Stimulated activated CD4-positive, alpha-beta T cell treated with anti-CD3 and anti-CD28 coated beads, Interleukin-4, amount 100 ng/mL, for 1 hour (primary cell): ENCODE results near the gene TTC3.
"Not testable (repeated sequence)": the region's sequence is repeated elsewhere in the genome, so short reads cannot be mapped to it uniquely, and the experiment has no call there.

Source experiments
- DNase-seq: peaks from one replicate; pipeline ENCODE4 v3.0.0-alpha.2; 2020

Gene TTC3

GRCh38 chr21:37197746-37198145 is 124.7 kb downstream of the TTC3 start:
- no peak for DNase-seq

DNA sequence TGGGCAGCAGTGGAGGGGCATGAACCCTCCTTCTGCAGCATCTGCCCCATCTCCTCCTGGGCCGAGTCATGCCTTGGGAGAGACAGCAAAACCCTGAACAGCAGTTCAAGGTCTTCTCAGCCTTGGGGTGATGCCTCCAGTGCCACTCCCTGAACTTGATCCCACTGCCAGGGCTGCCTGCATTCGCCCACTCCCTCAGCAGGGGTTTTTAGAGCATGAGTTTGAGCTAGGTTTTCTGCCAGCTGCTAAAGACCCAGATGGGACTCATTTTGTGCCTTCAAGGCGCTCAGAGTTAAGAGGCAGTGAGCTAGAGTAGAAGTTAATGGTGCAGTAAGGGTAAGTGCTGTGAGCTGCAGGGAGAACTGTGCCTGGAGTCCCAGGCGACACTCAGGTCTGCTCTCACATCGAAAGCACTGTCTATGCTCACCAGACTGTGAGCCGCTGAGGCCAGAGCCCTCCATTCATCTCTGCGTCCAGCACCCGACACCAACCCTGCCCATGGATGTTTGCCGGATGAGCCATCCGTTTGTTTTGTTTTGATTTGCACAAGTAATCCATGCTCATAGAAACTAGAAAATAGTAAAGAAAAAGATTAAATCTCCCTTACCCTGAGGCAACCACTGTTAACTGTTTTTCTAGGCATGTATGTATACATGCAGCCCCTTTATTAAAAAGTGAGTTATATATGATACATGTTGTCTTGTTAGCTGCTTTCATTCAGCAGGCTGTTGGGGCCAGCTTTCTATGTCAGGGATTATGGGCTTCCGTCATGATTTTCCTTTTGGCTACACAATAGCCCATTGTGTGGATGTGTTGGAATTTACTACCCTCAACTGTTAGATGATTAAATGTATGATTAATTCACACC is 126.2 kb downstream of the TTC3 start:
- DNase-seq: no peak

GRCh38 chr21:37200641-37201480 is 127.8 kb downstream of the TTC3 start:
- DNase-seq: no peak

DNA sequence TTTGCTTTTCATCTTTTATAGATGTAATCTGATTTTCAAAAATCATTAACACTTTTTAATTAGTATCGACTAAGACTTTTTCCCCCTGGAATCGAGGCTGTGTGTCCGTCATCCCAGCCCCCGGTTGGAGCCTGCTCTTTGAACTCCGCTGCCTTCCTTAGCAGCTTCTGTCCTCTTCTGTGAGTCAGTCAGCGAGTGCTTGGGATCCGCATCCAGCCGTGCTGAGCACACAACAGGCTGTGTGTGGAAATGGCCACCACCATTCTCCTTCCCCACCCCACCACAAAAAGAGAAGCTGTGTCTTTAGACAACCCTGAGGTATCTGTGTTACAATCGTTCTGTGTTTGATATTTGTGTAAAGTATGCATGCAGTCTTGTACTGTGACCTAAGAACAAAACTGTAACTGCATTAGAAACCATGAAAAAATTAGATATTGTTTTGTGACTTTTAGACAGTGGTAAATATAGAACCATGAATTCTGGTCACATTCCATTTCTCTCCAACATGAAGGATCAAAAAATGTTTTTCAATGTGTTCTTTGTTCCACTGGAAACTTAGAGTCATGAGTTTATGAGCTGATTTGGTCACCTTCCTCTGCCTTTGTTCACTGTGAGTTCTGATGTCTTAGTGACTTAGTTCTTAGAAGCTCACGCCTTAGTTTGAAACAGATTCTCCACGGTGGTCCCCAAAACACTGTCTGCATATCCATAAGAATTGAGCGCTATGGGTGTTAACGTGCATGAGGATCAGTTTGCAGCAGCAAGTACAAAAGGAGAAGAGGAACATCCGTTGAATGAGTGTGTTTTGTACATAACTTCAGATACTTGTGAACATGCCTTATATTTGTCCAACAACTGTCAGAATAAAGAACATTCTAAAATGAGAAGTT is 129.4 kb downstream of the TTC3 start:
- no peak for DNase-seq

- DNase-seq: no peak
Measured at GRCh38 chr21:37204580-37204979, 131.5 kb downstream of the TTC3 start.

- DNase-seq: no peak
Measured at GRCh38 chr21:37206496-37206895, 133.4 kb downstream of the TTC3 start.

- DNase-seq: no peak
Measured at GRCh38 chr21:37207441-37208009, 134.5 kb downstream of the TTC3 start.

DNA sequence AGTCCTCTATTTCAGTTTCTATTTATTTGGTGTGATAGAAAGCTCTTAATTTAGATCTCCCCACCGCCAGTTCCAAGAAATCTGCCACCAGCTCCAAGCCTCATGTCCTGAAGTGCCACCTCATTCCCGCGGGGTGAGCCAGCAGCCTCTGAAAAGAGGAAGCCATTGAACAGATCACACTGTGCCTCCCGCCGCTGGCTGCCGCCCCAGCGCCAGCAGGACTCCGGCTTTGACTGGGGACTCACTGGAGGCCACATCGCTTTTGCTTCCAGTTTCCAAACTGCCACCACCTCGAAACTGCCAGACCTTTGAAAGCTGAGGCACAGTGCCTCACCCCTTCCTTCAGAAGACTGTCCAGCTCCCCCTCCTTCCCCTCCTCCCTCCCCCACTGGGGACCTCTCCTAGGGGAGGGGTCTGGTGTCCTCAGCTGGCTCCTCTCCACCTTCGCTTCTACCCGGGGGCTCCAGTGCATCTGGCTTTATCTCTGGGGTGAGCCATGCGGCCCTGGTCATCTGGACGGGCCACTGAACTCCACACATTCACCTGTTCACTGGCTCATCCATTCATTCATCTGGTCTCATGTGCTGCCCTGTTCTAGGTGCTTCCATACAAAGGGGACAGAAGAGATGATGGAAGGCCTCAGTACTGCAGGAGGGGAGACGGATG is 135.1 kb downstream of the TTC3 start:
- peak; percentile 24 for DNase-seq

DNA sequence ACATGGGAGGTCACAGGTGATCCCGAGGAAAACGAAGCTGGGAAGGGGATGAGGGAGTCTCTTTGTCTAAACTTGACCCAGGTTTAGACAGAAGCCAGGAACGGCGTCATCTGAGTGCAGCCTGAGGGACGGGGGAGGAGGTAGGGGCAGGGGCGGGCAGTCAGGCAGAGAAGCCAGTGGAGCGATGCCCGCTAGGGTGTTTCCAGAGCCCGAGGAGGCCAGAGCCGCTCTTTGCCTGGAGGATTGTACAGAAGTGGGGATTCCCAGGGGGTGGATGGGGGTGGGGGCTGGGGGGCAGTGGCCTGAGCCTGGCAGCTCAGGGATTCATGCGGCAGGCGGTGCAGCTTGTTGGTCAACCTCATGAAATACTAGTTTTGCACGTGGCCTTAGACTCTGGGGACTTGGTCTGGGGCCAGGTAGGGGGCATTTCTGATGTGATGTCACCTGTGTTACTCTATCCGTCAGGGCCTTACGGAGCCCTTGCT is 135.7 kb downstream of the TTC3 start:
- no peak for DNase-seq

- no peak for DNase-seq
Measured at GRCh38 chr21:37210130-37210529, 137.1 kb downstream of the TTC3 start.

DNA sequence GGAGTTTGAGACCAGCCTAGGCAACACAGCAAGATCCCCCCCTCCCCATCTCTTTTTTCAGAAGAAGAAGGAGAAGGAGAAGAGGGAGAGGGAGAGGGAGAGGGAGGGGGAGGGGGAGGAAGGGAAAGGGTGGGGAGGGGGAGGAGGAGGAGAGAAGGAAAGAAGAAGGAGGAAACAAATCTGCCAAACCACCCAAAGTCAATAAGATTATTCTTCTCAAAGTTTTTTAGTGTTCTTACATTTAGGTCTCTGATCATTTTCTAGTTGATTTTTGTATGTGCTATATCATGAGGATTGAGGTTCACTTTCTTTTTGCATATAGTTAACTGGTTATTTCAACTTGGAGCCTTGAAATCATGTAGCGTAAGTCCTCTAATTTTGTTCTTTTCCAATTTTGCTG is 137.7 kb downstream of the TTC3 start:
- no peak for DNase-seq

GRCh38 chr21:37214952-37215351 is 141.9 kb downstream of the TTC3 start:
- no peak for DNase-seq

GRCh38 chr21:37219761-37220432 is 146.8 kb downstream of the TTC3 start:
- peak; percentile 22 for DNase-seq

GRCh38 chr21:37220433-37220980 is 147.5 kb downstream of the TTC3 start:
- peak; percentile 29 for DNase-seq

GRCh38 chr21:37220981-37221664 is 148.1 kb downstream of the TTC3 start:
- peak; percentile 97 for DNase-seq

GRCh38 chr21:37222248-37222647 is 149.2 kb downstream of the TTC3 start:
- DNase-seq: not testable (repeated sequence)

DNA sequence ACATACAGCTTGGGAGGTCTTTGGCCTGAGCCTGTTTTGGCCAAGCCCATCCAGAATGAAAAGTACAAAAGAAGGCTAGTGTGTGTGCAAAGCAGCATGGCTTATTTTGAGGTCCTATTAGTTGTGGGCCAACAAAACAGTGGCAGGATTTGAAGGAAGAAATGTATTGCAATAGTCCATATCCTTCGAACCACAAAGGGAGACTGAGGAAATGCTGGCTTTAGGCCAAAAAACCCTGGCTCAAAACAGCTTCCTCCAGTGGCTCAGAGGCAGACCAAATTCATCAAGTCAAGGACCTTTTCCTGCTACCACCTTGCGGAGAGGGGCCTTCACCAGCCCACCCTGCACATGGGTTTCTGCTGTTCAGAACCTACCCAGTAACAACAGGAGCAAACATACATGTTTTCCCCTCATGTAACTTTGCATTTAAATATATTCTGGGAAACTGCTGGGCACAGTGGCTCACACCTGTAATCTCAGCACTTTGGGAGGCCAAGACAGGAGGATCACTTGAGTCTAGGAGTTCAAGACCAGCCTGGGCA is 150.8 kb downstream of the TTC3 start:
- no peak for DNase-seq

DNA sequence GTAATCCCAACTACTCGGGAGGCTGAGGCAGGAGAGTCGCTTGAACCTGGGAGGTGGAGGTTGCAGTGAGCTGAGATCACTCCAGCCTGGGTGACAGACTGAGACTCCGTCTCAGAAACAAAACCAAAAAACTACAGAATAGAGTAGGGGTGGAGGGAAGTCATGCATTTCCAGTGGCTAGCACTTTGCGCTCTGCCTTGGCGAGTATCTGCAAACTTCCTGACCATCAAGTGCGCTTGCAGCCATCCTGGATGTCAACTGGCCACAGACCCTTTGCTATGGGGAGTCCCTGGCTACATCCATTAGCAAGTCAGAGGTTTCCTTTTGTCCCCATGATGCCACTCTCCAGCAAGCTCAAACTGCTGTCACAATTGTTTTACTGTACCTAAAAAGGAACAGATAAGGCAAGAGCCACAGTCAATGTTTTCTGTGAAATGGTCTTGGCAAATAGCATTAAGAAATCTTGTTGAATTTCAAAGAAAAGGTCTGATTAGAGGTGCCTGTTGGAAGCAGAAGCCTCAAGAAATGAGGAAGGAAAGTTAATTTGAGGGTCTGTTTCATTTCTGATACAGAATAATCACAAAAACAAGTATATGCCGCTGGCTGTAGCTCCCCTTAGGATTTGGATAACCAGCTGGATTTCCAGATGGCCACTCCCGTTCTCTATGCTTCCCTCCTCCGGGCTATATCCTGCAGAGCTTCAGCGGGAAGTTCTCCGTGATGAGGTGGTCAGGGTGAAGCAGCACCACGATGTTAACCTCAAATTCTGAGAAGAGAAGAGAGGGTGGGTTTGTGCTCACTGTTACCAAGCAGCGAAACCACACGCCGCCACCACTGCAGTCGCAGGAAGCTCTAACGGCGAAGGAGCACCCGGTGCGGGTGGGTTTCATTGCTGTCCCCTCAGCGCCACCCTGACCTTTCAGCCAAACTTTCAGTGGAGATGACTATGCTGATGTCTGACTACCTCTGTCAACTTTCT is 152.1 kb downstream of the TTC3 start:
- DNase-seq: peak; percentile 40
